CD4-positive, alpha-beta T cell (primary cell): ENCODE results near the gene FDXR. TPM values are rescaled to one million over a fixed set of nuclear protein-coding genes. Genes with fewer than 3 reads are reported as not detected.

Experiments used
- ATAC-seq: fragments of 200-7000 bp; cut with Tn5 transposase; one replicate; pipeline ENCODE4 v1.10.0; 2022; ENCODE audit warnings: mild to moderate bottlenecking; ENCODE audit not compliant: poor library complexity
- CTCF ChIA-PET: fragments of 350-600 bp; sonication (Branson Sonifier 250); formaldehyde crosslinking; loops from one replicate; lab custom pipeline; 2021; ENCODE audit warnings: antibody characterized with exemption, inconsistent platforms; lab: Charles Lee
- POLR2A ChIA-PET: fragments of 350-600 bp; sonication (Branson Sonifier 250); formaldehyde crosslinking; loops from one replicate; lab custom pipeline; 2021; ENCODE audit warnings: antibody characterized with exemption, inconsistent platforms; lab: Charles Lee
- DNase-seq, 14 experiments: peaks; one replicate each; pipeline ENCODE4 v3.0.0-alpha.2; 2013 to 2020; ENCODE audit warnings: mixed read lengths in 2 of 14
- H3K27ac ChIP-seq, 2 donors: one replicate each; pipeline versions ENCODE4 v1.5.1 to v1.7.0; 2013; ENCODE audit warnings: low read length in 2 of 2, low read depth in 1 of 2, mild to moderate bottlenecking in 1 of 2
- H3K27me3 ChIP-seq, 2 experiments: 1 replicate in 1 of 2; 2 replicates in 1 of 2; pipeline versions ENCODE4 v1.6.1 to v1.7.0; 2013; ENCODE audit warnings: low read length in 2 of 2, control low read depth in 1 of 2, mild to moderate bottlenecking in 1 of 2, moderate library complexity in 1 of 2; ENCODE audit not compliant: insufficient read depth in 2 of 2, control insufficient read depth in 1 of 2
- H3K36me3 ChIP-seq: one replicate; pipeline ENCODE4 v1.6.1; 2013; ENCODE audit warnings: low read length, control low read depth; ENCODE audit not compliant: insufficient read depth
- H3K4me1 ChIP-seq: one replicate; pipeline ENCODE4 v1.6.1; 2013; ENCODE audit warnings: low read length, control low read depth; ENCODE audit not compliant: insufficient read depth
- H3K4me3 ChIP-seq: one replicate; pipeline ENCODE4 v1.5.1; 2013; ENCODE audit warnings: mild to moderate bottlenecking, low read length, moderate library complexity
- H3K9me3 ChIP-seq, 2 experiments: 1 replicate in 1 of 2; 2 replicates in 1 of 2; pipeline versions ENCODE4 v1.6.1 to v1.7.0; 2013; ENCODE audit warnings: low read length in 2 of 2, mild to moderate bottlenecking in 2 of 2, control low read depth in 1 of 2, moderate library complexity in 1 of 2; ENCODE audit not compliant: control insufficient read depth in 1 of 2, insufficient read depth in 1 of 2
- H3K27ac Mint-ChIP-seq: one replicate; pipeline ENCODE4 v1.8.0; 2020; ENCODE audit warnings: mixed read lengths
- H3K27me3 Mint-ChIP-seq: one replicate; pipeline ENCODE4 v1.8.0; 2021; ENCODE audit warnings: mixed read lengths
- H3K36me3 Mint-ChIP-seq: one replicate; pipeline ENCODE4 v1.8.0; 2021; ENCODE audit warnings: low read depth, mixed read lengths
- H3K4me1 Mint-ChIP-seq: one replicate; pipeline ENCODE4 v1.8.0; 2021; ENCODE audit warnings: low read depth, mixed read lengths
- H3K4me3 Mint-ChIP-seq: one replicate; pipeline ENCODE4 v1.8.0; 2020; ENCODE audit warnings: mild to moderate bottlenecking, mixed read lengths
- H3K9me3 Mint-ChIP-seq: one replicate; pipeline ENCODE4 v1.8.0; 2020; ENCODE audit warnings: mixed read lengths
- intact Hi-C, 2 experiments: fragments of 100-400 bp; cut with DNase I in 1 of 2; cut with micrococcal nuclease in 1 of 2; formaldehyde crosslinking; loops; one replicate each; pipeline versions ENCODE4 v1.15.1 to v1.9.0; 2023 to 2025; cut with DNase I, micrococcal nuclease
- total RNA-seq, 174 experiments: library from RNA in 2 of 174; stranded (reverse) in 2 of 174; gene quantifications; one replicate each; pipeline ENCODE4 v1.2.3 and lab custom pipeline; 2021 to 2026
- TF ChIP-seq, protein P1 (sequence below): fragments of 200-600 bp; IDR thresholded peaks from one replicate; pipeline ENCODE4 v1.8.0; 2022; ENCODE audit warnings: antibody characterized with exemption, mild to moderate bottlenecking

The FDXR gene
- total RNA-seq, 2 experiments from 2014 or later = 2.1 to 2.7 TPM

DNA sequence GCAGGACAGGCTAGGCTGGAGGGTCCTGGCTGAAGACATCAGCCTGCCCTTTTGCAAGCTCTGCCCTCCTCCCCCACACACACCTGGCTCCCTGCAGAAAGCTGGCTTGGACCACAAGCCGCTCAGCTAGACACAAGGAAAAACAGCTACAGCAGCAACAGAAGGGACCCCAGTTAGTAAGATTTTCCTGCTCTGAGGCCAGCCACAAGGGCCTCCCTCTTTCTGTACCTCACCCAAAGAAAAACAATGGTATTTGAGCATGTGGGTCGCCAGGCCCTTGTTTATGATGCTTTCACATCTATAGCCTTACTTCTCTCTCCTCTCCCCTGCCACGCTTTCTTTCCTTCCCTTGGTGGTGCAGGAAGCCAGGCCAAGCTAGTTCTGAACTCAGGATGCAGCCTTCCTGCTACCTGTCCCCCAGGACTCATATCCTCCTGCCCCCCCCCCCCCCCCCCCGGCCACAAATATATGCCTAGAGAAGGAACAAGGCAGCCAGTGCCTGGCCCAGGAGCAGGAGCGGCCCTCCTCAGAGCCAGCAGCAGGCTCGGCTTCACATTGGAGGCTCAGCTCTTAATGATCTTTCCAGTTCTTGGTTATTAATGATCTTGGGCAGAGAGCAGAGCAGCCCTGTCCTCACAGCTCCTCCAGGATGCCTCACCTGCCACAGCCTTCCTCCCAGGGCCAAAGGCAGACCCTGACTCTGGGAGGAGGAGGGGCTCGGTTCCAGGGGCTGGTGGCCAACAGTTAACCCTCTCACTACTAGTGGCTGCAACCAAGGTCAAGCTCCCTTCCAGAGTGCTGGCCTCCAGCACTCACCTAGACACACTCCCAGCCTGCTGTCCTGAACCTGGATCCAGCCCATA is 32.6 kb downstream of the FDXR start:
- no peak overlapping the region for H3K27ac Mint-ChIP-seq
- intact Hi-C loops = no loop called here
- no peak overlapping the region for H3K27ac ChIP-seq
- ChIA-PET CTCF (no interaction called here), POLR2A (no interaction called here)
- TF ChIP-seq, protein P1, sequence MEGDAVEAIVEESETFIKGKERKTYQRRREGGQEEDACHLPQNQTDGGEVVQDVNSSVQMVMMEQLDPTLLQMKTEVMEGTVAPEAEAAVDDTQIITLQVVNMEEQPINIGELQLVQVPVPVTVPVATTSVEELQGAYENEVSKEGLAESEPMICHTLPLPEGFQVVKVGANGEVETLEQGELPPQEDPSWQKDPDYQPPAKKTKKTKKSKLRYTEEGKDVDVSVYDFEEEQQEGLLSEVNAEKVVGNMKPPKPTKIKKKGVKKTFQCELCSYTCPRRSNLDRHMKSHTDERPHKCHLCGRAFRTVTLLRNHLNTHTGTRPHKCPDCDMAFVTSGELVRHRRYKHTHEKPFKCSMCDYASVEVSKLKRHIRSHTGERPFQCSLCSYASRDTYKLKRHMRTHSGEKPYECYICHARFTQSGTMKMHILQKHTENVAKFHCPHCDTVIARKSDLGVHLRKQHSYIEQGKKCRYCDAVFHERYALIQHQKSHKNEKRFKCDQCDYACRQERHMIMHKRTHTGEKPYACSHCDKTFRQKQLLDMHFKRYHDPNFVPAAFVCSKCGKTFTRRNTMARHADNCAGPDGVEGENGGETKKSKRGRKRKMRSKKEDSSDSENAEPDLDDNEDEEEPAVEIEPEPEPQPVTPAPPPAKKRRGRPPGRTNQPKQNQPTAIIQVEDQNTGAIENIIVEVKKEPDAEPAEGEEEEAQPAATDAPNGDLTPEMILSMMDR = no peak
- no peak for DNase-seq
- H3K36me3 Mint-ChIP-seq = peaks cover 16% of the 10 kb centered on the region
- no peak overlapping the region for H3K4me3 Mint-ChIP-seq
- H3K27me3 ChIP-seq = peaks cover 3 to 4% of the 10 kb centered on the region in 2 experiments
- peaks cover 22% of the 10 kb centered on the region for H3K27me3 Mint-ChIP-seq
- H3K4me1 Mint-ChIP-seq = peaks cover 10% of the 10 kb centered on the region
- peaks cover 22% of the 10 kb centered on the region for H3K4me1 ChIP-seq
- no peaks in the 10 kb centered on the region for H3K9me3 ChIP-seq
- no peak overlapping the region for H3K4me3 ChIP-seq
- ATAC-seq = no peak
- peaks cover 19% of the 10 kb centered on the region for H3K36me3 ChIP-seq
- H3K9me3 Mint-ChIP-seq = no peaks in the 10 kb centered on the region

DNA sequence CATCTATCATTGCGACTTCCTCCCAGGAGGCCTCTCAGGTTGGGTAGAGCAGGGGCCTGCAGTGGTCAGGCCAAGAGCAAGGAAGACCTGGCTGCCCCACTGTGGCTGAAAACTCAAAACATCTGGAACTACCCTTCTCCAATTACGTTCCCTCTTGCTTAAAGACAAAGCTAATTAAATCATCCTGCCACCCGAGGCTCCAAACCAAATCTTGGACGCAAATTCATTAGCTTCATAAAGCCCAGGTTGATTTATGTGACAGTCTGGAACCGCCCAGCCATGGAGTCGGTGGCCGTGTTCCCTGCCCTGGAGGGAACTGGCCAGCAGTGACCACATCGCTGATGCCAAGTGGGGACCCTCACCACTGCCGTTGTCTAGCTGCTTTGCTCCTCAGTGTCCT is 34.5 kb downstream of the FDXR start:
- Histone ChIP-seq H3K36me3 (peaks cover 25% of the 10 kb centered on the region), H3K9me3 (no peaks in the 10 kb centered on the region), H3K27me3 (peaks cover 3 to 4% of the 10 kb centered on the region in 2 experiments), H3K4me1 (peaks cover 24% of the 10 kb centered on the region), H3K4me3 (no peak overlapping the region), H3K27ac (no peak overlapping the region)
- intact Hi-C loops = no loop called here
- no peak overlapping the region for H3K27ac Mint-ChIP-seq
- peaks cover 10% of the 10 kb centered on the region for H3K4me1 Mint-ChIP-seq
- H3K27me3 Mint-ChIP-seq = peaks cover 17% of the 10 kb centered on the region
- DNase-seq (no peak), ATAC-seq (no peak)
- TF ChIP-seq, protein P1 = no peak
- ChIA-PET CTCF (no interaction called here), POLR2A (no interaction called here)
- H3K9me3 Mint-ChIP-seq = no peaks in the 10 kb centered on the region
- no peak overlapping the region for H3K4me3 Mint-ChIP-seq
- peaks cover 16% of the 10 kb centered on the region for H3K36me3 Mint-ChIP-seq

DNA sequence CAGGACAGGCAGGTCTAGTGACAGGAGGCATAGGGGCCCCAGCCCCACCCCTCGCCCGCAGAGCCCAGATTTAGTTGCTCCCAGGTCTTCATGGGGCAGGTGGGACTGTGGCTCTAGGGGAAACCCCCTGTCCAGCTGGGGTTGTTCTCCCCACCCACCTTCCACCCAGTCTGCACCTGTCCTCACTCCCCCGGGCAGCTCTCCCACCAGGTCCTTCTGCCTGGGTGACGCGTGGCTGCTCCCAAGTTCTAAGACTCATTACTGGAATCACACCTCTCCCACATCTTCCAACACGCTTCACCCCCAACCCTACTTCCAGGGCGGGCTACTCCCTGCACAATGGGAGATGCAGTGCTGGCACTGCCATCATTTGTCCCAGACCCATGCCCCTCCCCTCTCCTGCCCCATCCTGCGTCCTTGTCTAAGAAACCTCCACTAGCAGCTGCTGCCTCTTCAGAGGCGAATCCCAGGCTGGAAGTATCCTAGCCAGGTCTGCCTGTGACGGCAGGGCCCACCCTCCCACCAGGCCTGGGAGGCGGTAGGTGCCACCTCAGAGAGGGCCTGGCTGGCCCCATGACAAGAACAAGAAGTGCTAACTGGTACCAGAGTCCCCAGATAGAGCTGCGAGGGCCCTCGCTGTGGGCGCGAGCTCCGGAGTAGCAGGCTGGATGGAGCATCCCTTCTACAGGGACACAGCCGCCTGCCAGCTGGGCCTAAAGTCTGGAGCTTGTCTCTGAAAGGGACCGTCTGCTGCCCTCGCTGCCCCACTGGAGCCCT is 35.9 kb downstream of the FDXR start:
- Mint-ChIP-seq H3K4me1 (peaks cover 10% of the 10 kb centered on the region), H3K4me3 (no peak overlapping the region), H3K36me3 (peaks cover 16% of the 10 kb centered on the region), H3K27ac (no peak overlapping the region), H3K9me3 (no peaks in the 10 kb centered on the region), H3K27me3 (peaks cover 13% of the 10 kb centered on the region)
- CTCF ChIA-PET = no interaction called here
- Histone ChIP-seq H3K9me3 (no peaks in the 10 kb centered on the region), H3K27me3 (peaks cover under 1 to 1% of the 10 kb centered on the region in 2 experiments), H3K36me3 (peaks cover 28% of the 10 kb centered on the region), H3K4me3 (no peak overlapping the region), H3K4me1 (peaks cover 17% of the 10 kb centered on the region), H3K27ac (no peak overlapping the region)
- POLR2A ChIA-PET = no interaction called here
- TF ChIP-seq, protein P1 = no peak
- ATAC-seq = no peak
- intact Hi-C loops = no loop called here
- no peak for DNase-seq
